HG03521 (cell line): ENCODE measurements around the gene ANKRD6.
"Not testable (repeated sequence)": the region's sequence is repeated elsewhere in the genome, so short reads cannot be mapped to it uniquely, and the experiment has no call there.

Source experiments
- ATAC-seq: cut with Tn5 transposase; IDR thresholded peaks from one replicate; pipeline ENCODE4 v1.9.1; 2021; ENCODE audit warnings: mild to moderate bottlenecking, moderate library complexity; ENCODE audit not compliant: unreplicated experiment

ANKRD6 gene

DNA sequence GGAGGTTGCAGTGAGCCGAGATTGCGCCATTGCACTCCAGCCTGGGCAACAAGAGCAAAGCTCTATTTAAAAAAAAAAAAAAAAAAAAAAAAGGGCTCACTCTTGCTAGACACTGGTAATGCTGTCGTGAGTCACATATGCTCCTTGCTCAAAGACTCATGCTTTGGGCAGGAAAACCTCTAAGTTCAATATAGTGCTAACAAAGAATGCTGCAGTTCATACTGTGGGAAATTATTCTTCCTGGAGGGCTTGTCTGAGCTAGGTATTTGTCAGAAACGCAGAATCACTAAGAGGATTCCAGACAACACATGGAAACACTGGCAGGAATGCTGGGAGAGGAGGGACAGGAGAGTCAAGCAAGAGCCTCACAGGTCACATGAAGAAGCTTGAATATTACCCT is 207.9 kb downstream of the ANKRD6 start:
- ATAC-seq: no peak

- ATAC-seq: not testable (repeated sequence)
Observed at GRCh38 chr6:89641581-89641980, 208.6 kb downstream of the ANKRD6 start.

GRCh38 chr6:89642956-89643355 is 210.0 kb downstream of the ANKRD6 start:
- no peak for ATAC-seq

DNA sequence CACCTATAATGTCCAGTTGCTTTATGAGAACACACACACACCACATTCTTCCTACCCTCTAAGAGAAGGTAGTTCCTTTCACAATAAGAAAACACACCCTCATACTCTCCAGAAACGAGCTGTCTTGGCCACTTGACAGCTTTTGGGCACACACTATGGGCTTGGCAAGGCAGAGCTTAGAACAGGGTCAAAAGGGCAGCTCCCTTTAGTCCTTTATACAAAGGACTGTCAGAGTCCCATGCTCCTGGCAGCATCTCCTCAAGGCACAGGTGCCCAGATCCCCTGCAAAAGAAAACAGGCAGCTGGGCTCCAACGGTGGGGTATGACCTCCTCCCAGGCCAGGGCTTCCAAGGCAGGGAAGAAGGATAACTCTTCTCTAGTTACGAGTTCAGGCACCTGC is 210.5 kb downstream of the ANKRD6 start:
- ATAC-seq: no peak

- no peak for ATAC-seq
Observed at GRCh38 chr6:89644864-89645263, 211.9 kb downstream of the ANKRD6 start.

DNA sequence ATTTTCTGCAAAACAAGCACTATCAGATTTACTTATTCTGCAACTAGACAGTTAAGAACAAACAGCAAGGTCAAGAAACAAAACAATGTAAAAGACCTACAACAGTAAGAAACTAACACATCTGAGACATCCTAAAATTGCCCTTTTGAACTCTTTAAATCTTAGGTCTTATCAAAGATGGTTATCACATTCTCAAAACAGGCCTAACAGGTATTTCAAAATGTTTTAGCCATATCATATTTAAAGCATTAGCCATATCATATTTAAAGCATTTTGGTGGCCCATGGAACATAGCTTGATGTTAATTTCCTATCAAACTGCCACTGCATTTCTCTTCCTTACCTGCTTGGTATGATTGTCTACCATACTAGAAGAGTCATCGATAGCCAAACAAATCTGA is 216.7 kb downstream of the ANKRD6 start:
- ATAC-seq: no peak

DNA sequence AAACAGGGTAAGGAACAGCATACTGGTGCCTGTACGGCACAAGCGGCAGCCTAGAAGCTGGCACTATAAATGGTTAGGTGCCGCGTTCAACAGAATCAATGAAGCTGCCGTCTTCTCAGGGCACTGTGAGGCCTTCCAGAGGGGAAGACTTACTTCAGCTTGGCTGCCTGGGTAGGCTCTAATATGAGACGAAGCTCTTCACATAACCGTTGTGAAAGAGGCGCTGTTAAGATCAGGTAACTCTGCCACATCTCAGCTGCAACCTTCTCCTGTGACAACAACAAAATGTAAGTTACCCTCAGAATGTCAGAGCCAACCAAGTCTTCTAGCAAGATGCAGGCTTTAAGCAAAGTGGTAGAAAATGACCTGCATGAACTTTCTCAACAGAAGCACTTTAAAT is 217.6 kb downstream of the ANKRD6 start:
- no peak for ATAC-seq

DNA sequence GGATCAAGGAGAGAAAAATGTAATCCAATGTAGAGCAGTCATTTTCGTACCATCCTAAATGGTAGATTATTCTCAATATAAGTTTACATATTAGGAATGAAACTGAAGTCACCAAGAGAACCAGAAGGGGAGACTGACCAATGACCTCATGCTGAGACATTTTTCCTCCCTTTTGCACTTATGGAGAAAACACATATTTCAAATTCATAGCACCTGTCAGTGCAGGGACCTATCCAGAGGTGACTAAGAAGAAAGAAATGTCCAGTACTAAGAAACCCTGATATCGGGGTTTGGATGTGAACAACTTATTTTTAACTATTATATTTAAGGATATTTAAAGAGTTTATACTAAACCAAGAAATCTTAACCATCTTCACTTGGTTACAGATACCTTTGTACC is 222.2 kb downstream of the ANKRD6 start:
- no peak for ATAC-seq

- no peak for ATAC-seq
Observed at GRCh38 chr6:89657445-89658158, 224.7 kb downstream of the ANKRD6 start.

DNA sequence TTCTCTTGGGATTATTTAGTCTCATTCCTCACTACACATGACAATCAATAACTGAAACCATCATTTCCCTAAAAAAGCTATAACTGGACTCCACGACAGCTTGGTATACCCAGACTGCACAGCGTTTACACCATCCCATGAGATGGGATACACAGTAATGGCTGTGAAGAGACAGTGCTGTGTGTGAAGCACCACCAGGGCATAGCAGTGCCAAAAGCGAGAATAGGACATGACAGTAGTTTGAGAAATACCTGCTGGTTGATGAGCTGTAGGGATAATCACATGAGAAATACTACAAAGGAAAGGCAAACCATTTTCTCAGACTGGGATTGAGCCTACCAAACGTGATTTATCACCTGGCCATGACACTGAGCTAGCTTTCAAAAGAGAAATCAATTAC is 228.0 kb downstream of the ANKRD6 start:
- ATAC-seq: no peak

DNA sequence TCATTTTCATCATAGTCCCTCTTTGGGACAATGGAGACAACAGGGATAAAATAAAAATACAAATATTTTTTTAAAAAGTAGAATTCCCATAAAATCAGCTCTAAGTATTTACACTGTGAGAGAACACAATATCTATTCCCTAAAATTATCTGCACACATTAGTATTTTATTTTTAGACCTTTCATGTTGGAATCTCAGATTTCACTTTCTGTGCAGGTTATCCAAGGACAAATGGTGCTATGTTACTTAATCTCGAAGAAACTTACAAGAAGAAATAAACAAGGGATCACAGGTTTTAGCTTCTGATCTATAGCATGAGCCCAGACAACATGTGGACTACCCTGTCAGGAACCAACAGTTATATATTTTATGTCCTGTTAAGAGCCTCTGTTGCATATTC is 228.6 kb downstream of the ANKRD6 start:
- ATAC-seq: no peak

DNA sequence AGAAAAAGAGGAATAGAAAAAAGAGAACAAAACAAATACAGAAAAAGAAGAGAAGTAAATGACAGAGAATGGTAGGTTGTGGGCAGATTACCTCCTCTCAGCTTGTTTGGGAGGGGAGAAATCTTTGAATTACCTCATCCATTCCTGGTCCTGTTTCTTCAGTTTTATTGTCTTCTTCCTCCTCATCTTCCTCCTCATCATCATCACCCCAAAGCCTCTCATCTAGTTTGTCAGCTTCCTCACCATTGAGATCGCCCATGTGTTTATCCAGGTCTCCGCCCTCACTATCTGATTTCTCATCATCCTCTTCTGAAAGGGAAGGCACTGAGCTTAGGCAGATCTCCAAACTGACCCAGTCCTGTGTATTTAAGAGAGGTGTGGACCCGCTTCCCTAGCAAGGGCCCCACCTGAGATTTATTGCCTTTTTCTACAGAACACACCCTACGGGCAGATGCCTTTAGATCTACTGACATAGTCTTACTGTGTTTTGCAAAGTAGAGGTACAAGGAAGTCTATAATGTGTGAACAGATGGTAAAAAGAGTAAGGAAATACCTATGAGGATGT is 229.8 kb downstream of the ANKRD6 start:
- no peak for ATAC-seq

DNA sequence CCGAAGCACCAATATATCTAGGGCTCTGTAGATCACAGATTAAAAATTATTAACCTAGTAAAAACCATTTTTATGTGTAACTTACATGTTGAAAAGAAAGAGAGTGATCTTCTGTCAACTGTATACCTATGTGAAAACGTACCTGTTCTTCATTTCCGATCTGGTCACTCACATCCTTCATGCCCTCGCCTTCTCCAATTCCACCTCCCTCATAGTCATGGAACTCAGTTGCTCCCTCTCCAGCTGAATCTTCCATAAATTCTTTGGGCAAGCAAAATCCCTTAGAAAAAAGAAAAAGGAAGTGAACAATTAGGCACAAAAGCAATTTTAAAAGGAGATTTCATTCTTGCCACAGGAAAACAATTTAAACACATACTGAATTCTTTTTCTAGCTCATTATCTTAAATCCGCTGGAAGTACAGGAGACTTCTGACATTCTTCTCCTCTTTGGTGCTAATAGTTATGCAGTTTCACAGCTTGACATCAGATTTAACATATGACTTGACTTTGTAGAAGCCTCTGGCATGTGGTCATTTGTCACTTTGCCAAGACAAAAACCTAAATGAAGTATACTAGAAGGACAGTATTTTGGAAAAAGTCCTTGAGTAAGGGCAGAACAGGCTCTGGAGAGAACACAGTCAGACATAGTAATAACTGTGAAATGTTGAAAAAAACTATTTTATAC is 235.1 kb downstream of the ANKRD6 start:
- ATAC-seq: no peak

DNA sequence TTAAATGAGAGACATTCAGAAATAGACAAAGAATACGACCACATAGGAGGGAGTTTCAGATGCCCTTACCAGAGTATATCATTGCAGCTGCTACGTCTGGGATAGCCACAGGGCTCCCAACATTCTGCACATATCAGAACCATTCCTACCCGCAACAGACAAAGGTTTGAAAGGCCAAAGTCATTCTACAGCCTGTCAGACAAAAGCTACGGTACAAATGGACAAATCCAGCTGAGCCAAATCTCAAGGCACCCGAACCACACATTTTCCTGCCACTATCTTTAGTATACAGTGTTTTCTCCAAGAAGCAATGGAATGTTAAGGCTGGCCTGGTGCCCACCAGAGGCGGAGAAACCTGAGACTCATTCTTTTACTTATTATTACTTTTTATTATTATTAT is 236.1 kb downstream of the ANKRD6 start:
- no peak for ATAC-seq

DNA sequence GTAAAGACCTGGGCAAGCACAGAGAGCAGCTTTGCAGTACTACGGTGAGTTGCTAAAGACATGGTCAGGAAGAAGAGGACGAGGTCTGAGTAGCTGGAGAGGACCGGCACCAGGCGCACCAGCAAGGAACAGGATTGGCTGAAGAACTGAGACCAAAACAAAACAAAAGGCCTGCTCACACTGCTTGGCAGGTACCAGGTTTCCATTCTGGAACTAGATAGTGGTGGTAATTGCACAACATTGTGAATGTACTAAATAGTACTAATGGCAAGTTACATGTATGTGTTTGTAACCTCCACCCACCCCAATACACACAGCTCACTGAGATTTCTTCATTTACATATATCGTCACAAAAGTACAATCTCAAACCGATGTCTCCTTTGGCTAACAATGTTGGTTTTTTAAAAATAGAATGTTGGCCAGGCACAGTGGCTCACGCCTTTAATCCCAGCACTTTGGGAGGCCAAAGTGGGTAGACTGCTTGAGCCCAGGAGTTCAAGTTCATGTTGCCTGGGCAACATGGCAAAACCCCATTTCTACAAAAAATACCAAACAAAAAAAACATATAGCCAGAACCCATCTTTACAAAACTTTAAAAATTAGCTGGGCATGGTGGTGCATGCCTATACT is 238.1 kb downstream of the ANKRD6 start:
- ATAC-seq: no peak

DNA sequence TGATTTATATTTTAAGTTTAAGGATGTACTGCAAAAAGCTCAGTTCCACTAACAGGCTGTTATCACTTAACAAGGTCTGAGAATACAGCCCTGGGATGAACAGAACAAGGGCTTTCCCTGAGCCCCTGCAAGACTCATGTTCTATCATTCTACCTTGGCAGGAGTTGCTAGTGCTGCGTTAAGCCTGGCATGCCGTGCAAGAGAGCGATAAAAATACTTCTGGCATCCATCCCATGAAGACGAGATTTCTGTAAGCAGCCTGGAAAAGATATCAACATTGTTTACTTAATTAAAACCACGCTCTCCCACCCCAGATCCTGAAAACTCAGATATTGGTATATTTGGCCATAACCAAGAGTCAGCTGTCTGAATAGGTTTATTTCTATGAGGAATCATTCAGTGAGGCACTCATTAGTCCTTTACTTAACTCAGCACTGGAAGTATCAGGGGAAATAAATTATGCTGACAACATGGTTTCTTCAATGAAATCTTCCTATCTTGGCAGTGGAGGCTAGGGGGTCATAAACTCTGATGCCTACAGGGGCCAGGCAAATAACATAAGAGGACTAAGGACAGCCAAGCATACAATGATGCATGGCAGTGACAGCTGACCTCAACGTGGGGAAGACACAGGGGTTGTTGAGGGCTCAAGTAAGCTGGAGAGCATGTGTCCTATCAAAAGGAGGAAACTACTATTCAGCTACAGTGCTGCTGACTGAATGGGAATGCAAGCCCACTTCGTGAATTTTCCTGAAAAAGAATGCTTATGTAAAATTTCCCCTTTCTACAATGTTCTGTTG is 243.2 kb downstream of the ANKRD6 start:
- no peak for ATAC-seq

- ATAC-seq: no peak
Observed at GRCh38 chr6:89678531-89678930, 245.6 kb downstream of the ANKRD6 start.

DNA sequence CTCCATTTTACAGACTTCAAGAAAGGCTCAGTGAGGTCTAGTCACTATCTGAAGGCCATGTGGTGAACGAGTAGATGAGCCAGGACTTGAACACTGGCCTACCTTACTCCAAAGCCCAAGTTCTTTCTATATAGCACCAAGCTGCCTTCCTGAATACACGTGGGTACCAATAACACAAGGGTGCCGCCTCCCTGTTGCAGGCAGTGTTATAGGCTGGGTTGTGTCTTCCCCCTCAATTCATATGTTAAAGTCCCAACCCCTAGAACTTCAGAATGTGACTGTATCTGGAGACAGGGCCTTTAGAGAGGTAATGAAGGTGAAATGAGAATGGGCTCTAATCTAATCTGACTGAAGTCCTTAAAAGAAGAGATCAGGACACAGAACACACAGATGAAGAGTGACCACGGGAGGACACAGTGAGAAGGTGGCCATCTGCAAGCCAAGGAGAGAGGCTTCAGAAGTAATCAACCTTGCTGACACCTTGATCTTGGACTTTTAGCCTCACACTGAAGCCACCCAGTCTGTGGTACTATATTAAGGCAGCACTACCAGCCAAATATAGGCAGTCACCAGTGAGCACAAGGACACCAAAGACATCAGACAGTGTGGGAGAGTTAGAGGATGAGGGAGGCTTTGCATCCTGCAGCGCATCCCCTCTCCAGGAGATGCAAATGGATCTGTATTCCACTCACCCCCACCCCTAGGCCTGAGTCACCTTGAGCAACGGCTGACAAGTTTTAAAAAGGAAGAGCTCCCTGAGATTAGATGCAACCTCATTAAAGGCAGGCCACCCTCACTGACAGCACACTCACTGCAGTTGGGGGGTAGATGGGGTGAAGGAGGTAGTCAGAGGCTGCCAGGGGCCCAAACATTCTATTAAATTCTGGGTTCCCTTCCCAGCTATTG is 246.5 kb downstream of the ANKRD6 start:
- no peak for ATAC-seq

DNA sequence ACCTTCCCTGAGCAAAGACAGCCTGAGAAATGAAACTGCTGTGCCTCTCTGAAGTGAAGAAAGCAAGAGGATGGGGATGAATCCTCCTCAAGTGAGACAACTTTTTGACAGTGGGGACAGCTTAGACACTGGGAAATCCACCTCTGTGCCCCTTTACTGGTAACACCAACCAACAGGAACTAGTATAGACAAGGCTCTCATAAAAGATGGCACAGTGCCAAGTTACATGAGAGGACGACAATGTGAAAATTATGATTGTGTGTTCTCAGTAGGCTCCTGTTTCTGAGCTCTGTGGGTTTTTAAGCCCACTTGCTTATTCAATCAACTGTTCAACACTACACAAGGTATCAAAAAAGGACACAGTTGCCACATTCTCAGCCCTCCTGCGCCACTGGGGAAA is 247.2 kb downstream of the ANKRD6 start:
- no peak for ATAC-seq

DNA sequence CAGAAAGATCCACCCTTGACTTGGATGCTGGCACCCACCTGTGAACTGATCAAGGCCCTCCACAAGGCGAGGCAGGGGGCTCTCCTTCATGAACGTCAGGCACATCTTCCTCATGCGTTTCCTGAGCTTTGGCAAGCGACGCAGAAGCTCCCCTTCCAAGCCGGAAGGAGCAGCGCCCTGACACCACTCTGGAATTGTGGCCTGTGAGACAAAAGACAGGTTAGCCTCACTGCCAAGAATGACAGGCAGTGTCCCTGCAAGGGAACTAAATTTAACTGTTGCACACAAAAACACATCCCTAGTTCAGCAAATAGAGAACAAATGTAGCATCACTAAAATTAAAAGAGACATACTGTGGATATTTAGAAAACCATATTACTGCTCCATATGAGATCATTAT is 247.6 kb downstream of the ANKRD6 start:
- no peak for ATAC-seq
